Stimulated activated CD8-positive, alpha-beta memory T cell treated with anti-CD3 and anti-CD28 coated beads, Interleukin-2, amount 100 ng/mL, for 48 hours (primary cell): Measurements from ENCODE around the gene EIF3L.
A peak's percentile ranks its signal among the peaks of the same experiment; 100 is the strongest.

Experiments used
- DNase-seq, 2 donors: peaks; one replicate each; pipeline ENCODE4 v3.0.0-alpha.2; 2020; ENCODE audit warnings: low read depth in 2 of 2

EIF3L gene

DNA sequence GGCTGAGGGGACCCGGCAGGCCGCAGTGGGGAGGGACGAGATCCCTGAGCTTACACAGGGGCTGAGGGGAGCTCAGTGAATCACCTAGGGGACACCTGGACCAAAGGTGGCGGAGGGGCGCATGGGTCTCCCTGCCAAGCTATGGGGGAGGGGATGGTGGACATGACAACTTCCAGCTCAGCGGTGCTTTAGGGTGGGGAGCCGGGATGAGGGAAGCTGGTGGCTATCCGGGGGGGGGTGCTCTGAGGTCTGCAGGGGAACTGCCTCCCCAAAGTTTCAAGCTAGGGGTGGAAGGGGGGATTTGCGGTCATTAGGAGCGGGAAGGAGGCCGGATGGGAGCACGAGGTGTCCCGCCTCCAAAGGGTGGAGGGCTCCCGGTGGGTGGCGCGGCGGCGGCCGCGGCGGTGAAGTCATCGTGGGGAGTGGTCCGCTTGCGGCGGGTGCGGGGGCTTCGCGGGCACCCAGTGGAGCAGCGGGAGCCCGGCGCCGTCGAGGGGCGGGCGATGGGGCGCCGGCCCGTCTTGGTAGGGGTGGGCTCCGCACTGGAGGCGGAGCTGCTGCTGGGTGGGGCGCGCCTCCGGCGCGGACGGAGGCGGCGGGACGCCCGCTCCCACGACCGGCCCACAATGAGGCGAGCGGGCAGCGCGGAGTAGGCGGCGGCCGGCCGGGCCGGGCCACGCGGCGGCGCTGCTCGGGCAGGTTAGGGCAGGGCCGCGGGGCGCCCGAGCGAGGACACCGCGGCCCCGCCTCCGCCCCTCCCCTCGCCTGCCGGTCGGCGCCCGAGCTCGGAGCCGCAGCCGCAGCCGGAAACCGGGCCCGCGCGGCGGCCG, 56.5 kb downstream of the EIF3L start, which contains the start of gene MICALL1:
Gene MICALL1 (plus strand): TSS at position 764 of the 830 bp plus-strand sequence. CDS start 126 bp downstream, outside the sequence.
- DNase-seq = peak; percentile 45 to 61

GRCh38 chr22:37906364-37907008, 57.3 kb downstream of the EIF3L start:
- DNase-seq = peak; percentile 7 to 19

GRCh38 chr22:37907036-37907954, 58.1 kb downstream of the EIF3L start:
- DNase-seq = no peak

DNA sequence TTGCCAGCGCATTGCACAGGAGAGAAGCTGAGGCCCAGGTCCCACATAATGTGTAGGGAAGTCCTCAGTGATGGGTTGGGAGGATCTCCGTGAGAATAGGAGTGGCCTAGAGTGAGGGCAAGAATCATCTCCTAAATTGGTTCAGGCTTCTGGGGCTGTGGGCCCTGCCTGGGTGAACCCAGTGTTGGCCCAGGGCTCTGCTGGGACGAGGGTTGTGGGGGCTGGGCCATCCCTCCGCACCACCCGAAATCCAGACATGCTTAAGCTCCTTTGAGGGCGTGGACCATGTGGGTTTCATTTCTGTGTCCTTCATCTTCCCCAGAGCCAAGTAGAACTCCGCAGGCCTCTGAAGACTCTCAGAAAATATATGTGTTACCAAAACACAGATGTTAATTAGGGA, 60.5 kb downstream of the EIF3L start:
- DNase-seq = no peak

GRCh38 chr22:37910890-37911672, 61.9 kb downstream of the EIF3L start:
- no peak for DNase-seq

DNA sequence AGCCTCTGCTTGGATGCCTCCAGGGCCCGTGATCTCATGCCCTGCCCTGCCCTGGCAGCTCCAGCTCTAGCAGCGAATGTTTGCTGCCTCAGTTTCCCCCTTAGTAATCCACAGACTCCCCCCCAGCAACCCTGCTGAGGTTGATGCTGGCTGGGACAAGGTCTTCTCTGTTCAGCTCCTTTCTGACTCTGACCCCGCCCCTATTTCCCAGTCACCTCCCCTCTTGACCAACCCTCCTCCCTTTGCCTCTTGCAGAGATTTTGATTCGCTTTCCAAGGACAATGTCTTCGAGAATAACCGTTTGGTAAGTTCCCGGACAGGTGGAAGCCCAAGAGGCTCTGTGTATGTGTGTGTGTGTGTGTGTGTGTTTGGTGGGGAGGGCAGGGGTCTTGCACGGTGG, 62.5 kb downstream of the EIF3L start:
- no peak for DNase-seq

DNA sequence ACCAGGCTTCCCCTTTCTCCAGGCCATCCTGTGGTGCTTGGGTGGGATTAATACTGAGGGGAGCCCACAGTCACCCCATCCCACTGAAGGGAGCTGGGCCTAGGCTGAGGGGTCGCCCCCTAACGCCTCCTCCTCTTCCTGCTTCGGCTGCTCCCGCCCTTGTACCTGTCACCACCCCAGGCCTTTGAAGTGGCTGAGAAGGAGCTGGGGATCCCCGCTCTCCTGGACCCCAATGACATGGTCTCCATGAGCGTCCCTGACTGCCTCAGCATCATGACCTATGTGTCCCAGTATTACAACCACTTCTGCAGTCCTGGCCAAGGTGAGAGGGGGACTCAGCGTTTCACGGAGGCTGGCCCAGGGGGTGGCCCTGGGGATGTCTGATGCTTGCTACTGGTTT, 63.0 kb downstream of the EIF3L start:
- no peak for DNase-seq

- DNase-seq = no peak
Observed at GRCh38 chr22:37913233-37913721, 64.1 kb downstream of the EIF3L start.

GRCh38 chr22:37916311-37916710, 67.1 kb downstream of the EIF3L start:
- DNase-seq = no peak

- no peak for DNase-seq
Observed at GRCh38 chr22:37917874-37918548, 68.8 kb downstream of the EIF3L start.

DNA sequence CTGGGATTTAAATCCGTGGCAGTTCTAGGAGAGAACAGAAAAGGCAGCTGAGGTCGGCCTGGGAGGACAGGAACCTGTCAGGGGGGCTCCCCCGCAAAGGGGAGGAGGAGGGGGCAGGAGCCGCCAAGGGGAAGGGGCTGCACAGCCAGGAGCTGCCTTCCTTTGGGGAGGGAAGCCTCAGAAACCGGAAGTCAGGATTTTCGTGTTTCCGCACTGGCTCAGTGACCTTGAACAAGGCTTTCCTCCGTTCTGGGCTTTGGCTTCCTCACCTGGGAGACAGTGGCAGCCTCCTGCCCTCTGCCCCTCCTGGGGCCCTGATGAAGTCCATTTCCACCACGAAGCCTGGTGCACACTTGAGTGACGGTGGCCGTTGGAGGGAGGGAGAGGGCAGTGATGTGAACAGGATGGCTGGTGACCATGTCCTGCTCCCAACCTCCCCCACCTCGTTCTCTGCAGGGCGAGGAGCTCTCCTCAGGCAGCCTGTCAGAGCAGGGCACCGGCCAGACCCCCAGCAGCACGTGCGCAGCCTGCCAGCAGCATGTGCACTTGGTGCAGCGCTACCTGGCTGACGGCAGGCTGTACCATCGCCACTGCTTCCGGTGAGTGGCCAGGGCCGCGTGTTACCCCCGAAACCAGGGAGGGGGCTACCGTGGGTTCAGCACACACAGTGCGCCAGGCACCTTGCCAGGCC, 69.5 kb downstream of the EIF3L start:
- DNase-seq = no peak

- DNase-seq = no peak
Observed at GRCh38 chr22:37920126-37920525, 70.9 kb downstream of the EIF3L start.

GRCh38 chr22:37922191-37922590, 73.0 kb downstream of the EIF3L start:
- no peak for DNase-seq

DNA sequence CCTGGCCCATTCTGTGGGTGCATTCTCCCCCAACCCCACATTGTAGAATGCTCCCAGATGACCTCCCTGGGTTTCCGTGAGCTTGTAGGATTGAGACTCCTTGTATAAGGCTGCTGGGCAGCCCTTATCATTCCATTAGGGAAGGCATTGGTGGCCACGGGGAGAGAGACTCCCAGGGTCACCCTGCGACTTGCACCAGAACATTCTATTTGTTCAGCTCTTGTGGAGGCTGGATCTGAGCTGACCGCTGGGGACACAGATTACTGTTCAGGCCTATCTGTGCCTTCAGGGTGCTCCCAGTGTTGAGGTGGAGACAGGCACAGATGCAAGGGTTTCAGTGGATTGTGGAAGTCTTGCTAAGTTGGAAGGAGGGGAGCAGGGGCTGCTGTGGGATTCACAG, 74.7 kb downstream of the EIF3L start:
- no peak for DNase-seq

GRCh38 chr22:37924386-37925065, 75.3 kb downstream of the EIF3L start:
- DNase-seq = no peak

DNA sequence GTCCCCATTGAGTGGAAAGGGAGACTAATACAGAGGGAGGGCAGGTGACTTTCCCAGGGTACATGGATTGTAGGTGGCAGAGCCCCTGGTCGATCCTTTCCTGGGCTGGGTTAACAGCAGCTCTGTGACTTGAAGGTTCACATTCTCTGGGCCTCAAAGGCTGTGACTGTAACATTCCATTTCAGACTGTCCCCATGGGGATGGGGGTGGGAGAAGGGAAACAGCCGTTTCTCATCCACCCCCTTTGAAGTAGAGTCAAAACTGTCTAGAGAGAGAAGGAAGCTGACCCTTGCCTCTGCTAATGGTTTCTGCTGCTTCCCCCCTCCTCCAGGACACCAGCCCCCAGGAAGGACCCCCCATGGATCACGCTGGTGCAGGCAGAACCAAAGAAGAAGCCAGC, 76.1 kb downstream of the EIF3L start:
- DNase-seq = no peak

GRCh38 chr22:37925767-37926166, 76.5 kb downstream of the EIF3L start:
- no peak for DNase-seq

- no peak for DNase-seq
Observed at GRCh38 chr22:37926358-37926757, 77.1 kb downstream of the EIF3L start.
